ENCODE results near the gene DNTT.

GRCh38 chr10:96324447-96324846 lies 20.2 kb downstream of the DNTT start:
- TF ChIP-seq SP1 (IDR thresholded peaks at IDR 0.05) (no peak), BHLHE40 (IDR thresholded peaks at IDR 0.05; ENCODE audit: borderline replicate concordance) (no peak), ELF4 (IDR thresholded peaks at IDR 0.05) (no peak), FOXK2 (IDR thresholded peaks at IDR 0.05) (no peak), NFRKB (IDR thresholded peaks at IDR 0.05) (no peak), CTBP1 (IDR thresholded peaks at IDR 0.05; ENCODE audit: borderline replicate concordance) (no peak)

Measured in HEK293T (cell line).